Activated CD8-positive, alpha-beta memory T cell treated with anti-CD3 and anti-CD28 coated beads for 48 hours (primary cell): Measurements from ENCODE around the gene UBE2L6.

Experiments
- DNase-seq, 3 experiments: peaks; one replicate each; pipeline ENCODE4 v3.0.0-alpha.2; 2020; ENCODE audit warnings: low read depth in 2 of 3, low spot score in 2 of 3

UBE2L6 gene

DNA sequence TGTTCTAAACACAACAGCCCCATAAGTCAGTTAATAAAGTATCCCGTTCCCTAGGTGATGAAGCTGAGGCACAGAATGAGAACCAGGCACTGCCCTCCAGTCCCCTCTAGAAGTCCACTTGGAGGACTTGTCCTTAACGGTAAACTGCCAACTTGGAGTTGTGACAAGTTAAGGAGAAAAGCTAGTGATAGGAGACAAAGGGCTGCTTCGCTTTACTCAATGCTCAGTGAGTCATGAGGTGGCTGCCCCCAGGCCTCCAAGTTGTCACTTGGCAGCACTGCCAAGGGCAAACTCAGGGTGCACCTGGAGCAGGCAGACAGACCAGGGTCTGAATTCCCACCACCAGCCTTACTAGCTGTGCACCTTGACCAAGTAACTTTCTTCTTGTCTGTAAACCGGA is 65.5 kb downstream of the UBE2L6 start:
- DNase-seq: no peak
